Stimulated activated CD4-positive, alpha-beta T cell treated with anti-CD3 and anti-CD28 coated beads, Interleukin-1b, Interleukin-23, amount 100 ng/mL, for 4 hours (primary cell): ENCODE data around the gene ST14.

Experiments
- DNase-seq, 2 donors: peaks; one replicate each; pipeline ENCODE4 v3.0.0-alpha.2; 2020; ENCODE audit warnings: low read depth in 2 of 2

Gene ST14

GRCh38 chr11:130136107-130136506, 23.5 kb upstream of the ST14 start:
- DNase-seq = no peak

- DNase-seq = no peak
Observed at GRCh38 chr11:130137999-130138398, 21.6 kb upstream of the ST14 start.

DNA sequence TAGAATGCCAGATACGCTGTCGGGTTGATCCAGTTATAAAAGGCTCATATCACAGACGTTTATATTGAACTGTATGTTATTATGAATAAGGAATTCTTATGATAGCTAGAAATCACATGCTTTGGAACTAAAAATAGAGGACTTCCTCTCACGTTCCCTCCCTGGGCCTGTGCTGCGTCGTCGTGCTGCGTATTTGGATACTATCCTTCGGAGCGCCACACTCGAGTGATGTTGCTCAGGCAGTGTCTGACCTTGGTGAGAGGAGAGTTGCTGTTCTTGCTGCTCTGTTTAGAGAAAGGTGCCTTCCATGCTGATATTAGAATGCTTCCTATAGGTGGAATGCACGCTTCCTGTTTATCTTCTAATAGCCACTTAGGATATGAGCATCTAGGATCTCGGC, 20.2 kb upstream of the ST14 start:
- no peak for DNase-seq

GRCh38 chr11:130141561-130142341, 17.8 kb upstream of the ST14 start:
- no peak for DNase-seq

- DNase-seq = no peak
Observed at GRCh38 chr11:130144141-130144540, 15.4 kb upstream of the ST14 start.

- DNase-seq = no peak
Observed at GRCh38 chr11:130144861-130145281, 14.7 kb upstream of the ST14 start.

- DNase-seq = no peak
Observed at GRCh38 chr11:130145311-130145812, 14.2 kb upstream of the ST14 start.

GRCh38 chr11:130145975-130146776, 13.4 kb upstream of the ST14 start:
- no peak for DNase-seq

- no peak for DNase-seq
Observed at GRCh38 chr11:130146796-130147195, 12.8 kb upstream of the ST14 start.

- no peak for DNase-seq
Observed at GRCh38 chr11:130148796-130149326, 10.7 kb upstream of the ST14 start.

DNA sequence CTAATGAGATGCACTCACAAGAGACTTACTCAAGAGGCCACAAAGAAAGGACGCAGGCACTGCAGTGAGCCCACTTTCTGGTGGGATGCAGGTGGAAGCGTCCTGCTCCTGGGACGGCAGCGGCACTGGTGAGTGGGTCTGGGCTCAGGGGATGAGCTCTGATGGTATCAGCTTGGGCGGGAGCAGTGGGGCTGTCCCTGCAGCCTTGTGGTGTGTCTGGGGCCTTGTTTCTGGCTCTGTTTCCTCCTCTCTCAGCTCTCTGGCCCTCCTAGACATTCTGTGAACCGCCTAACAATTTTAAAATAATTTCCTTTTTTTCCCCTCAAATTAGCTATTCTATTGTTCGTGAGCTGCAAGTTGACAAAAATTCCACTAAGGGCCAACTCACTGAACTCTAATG, 8.8 kb upstream of the ST14 start:
- no peak for DNase-seq

GRCh38 chr11:130151196-130151595, 8.4 kb upstream of the ST14 start:
- DNase-seq = no peak

- DNase-seq = no peak
Observed at GRCh38 chr11:130156108-130157022, 3.2 kb upstream of the ST14 start.

GRCh38 chr11:130157101-130157500, 2.5 kb upstream of the ST14 start:
- DNase-seq = no peak

GRCh38 chr11:130157840-130158239, 1.7 kb upstream of the ST14 start:
- DNase-seq = no peak

GRCh38 chr11:130159139-130159538, 443 bp upstream of the ST14 start:
- DNase-seq = no peak

DNA sequence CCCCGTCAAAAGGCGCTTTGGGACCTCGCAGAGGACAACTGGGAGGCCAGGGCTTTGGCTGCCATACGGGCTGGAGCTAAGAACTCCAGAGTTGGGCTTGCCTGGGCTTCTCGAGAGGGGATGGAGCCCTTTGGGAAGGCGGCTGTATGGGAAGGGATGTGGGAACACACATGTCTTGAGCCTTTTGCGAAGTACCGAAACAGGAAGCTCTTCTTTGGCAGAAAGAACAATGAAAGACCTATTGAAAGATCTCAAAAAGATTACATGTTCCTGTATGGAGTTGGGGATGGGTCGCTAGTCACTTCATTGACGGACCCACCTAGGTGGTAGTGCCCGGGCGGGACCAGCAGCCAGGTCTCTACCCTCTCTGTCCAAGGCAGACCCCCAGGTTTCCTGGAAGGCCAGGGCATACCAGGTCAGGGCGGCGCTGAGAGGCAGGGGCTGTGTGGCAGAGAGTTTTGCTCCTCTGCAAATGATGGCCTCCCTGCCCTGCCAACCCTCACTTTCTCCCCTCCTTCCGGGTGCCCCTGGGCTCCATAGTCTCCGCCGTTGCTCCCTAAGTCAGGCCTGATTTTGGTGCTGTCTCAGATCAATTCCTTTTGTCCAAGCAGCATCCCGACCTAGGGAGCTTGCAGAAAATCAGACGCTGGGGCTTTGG, 1.0 kb downstream of the ST14 start:
- no peak for DNase-seq

- no peak for DNase-seq
Observed at GRCh38 chr11:130161441-130162145, 2.0 kb downstream of the ST14 start.

DNA sequence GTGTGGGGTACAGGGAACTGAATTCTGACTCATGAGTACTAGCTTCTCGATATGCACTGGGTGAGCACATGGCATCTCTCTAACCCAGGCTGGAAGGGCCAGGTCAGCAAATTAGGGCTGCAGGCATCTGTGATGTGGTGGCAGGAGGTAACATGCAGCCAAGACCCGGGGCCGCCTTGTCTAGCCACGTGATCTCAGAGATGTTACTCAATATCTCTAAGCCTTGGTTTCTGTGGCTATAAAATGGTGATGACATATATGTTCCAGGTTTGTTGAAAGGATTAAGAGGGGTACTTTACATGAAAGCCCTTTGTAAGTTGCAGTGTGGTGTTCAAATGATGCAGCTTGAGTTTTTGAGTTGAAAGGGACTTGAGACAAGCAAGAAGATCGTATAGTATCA, 3.2 kb downstream of the ST14 start:
- no peak for DNase-seq
